ENCODE results near the gene PIMREG.

DNA sequence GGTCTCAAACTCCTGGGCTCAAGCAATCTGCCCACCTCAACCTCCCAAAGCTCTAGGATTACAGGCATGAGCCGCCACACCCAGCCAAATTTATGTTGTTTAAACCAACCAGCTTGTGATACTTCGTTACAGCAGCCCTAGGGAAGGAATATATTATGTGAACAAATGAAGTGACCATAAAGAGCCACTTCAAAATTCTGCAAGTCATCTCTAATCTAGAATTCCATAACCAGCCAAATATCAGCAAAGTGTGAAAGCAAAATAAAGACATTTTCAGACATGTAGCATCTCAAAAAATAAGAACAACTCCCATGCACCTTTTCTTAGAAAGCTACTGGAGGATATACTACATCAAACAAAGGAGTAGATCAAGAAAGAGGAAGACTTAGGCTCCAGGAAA lies 45.3 kb upstream of the PIMREG start:
- TF ChIP-seq CTCF (conservative IDR thresholded peaks at IDR 0.05 in 1 of 2, IDR thresholded peaks at IDR 0.05 in 1 of 2; ENCODE audit: extremely low read depth in 1 of 2, insufficient read depth in 1 of 2, low read depth in 1 of 2, low read length in 2 of 2) (no peak), EZH2 (IDR thresholded peaks at IDR 0.05; ENCODE audit: borderline replicate concordance, low read length) (no peak)

Data from mammary epithelial cell (primary cell).